ENCODE results near the gene SPAG17.

GRCh38 chr1:117970252-117970651 lies 214.8 kb downstream of the SPAG17 start:
- TF ChIP-seq CTCF (IDR thresholded peaks at IDR 0.05) = no peak
- TF ChIP-seq POLR2A (IDR thresholded peaks at IDR 0.05) = no peak

Measured in ovary (tissue), 3 donors.